K562 (cell line): ENCODE measurements around the gene AGAP4. TPM values are rescaled to one million over a fixed set of nuclear protein-coding genes. Genes with fewer than 3 reads are reported as not detected.
"Not testable (repeated sequence)": the region's sequence is repeated elsewhere in the genome, so short reads cannot be mapped to it uniquely, and the experiment has no call there.

Experiments
- ATAC-seq: fragments of 200-7000 bp; cut with Tn5 transposase; 3 replicates; pipeline ENCODE4 v1.9.1; 2020; ENCODE audit warnings: moderate library complexity
- BruUV-seq: library from RNA; stranded (reverse); fragments of 400-500 nt; replicated peaks from 2 replicates; lab custom pipeline; 2021; lab: Mats Ljungman, UMichigan
- CTCF ChIA-PET: fragments of 300-600 bp; formaldehyde crosslinking; extraction: SDS; loops from one replicate; lab custom pipeline; 2021; ENCODE audit warnings: low intra/inter-chr PET ratio; lab: Yijun Ruan, JAX
- POLR2A ChIA-PET: fragments of 300-600, 350-650 bp; sonication (Branson Sonifier 250); formaldehyde crosslinking; extraction: SDS; loops from one replicate; lab custom pipeline; 2021; ENCODE audit warnings: antibody characterized with exemption, inconsistent platforms; lab: Yijun Ruan, JAX
- DNase-seq, 4 experiments: peaks; one replicate each; pipeline versions ENCODE4 v3.0.0 to v3.0.0-alpha.2; 2011 to 2018; ENCODE audit warnings: low spot score in 3 of 4, mixed read lengths in 3 of 4; ENCODE audit errors: extremely low read depth in 1 of 4
- FAIRE-seq: peaks from 2 replicates; lab custom pipeline; 2011; peaks lifted over from hg19 to GRCh38; lab: Jason Lieb, UNC
- H2AFZ ChIP-seq: 2 replicates; pipeline ENCODE4 v1.6.0; 2011; ENCODE audit warnings: low read depth, low read length, control low read depth, inconsistent platforms
- H3K27ac ChIP-seq: fragments of 200-600 bp; 3 replicates; pipeline ENCODE4 v1.8.0; 2011; ENCODE audit warnings: low read depth, mild to moderate bottlenecking, control low read depth, inconsistent platforms, low read length, moderate library complexity, mixed read lengths; ENCODE audit errors: extremely low read depth
- H3K27me3 ChIP-seq, 2 experiments: fragments of 300-600 bp in 1 of 2; 2 replicates in 1 of 2; 3 replicates in 1 of 2; pipeline versions ENCODE4 v1.6.0 to v1.8.0; 2011; ENCODE audit warnings: inconsistent platforms in 2 of 2, low read length in 2 of 2, mild to moderate bottlenecking in 1 of 2, mixed read lengths in 1 of 2, moderate library complexity in 1 of 2; ENCODE audit not compliant: control insufficient read depth in 2 of 2, insufficient read depth in 2 of 2
- H3K36me3 ChIP-seq: fragments of 300-600 bp; 3 replicates; pipeline ENCODE4 v1.8.0; 2011; ENCODE audit warnings: mild to moderate bottlenecking, low read length, inconsistent platforms; ENCODE audit not compliant: control insufficient read depth, insufficient read depth
- H3K4me1 ChIP-seq, 2 experiments: fragments of 200-600 bp in 1 of 2; replicated peaks in 1 of 2; 2 replicates in 1 of 2; 3 replicates in 1 of 2; pipeline versions ENCODE4 v1.5.1 to v1.8.0; 2011; ENCODE audit warnings: inconsistent platforms in 2 of 2, low read length in 2 of 2, mild to moderate bottlenecking in 1 of 2, mixed read lengths in 1 of 2, moderate library complexity in 1 of 2; ENCODE audit not compliant: control insufficient read depth in 2 of 2, insufficient read depth in 2 of 2
- H3K4me2 ChIP-seq: 2 replicates; pipeline ENCODE4 v1.6.1; 2011; ENCODE audit warnings: low read length, control low read depth, inconsistent platforms, mixed read lengths; ENCODE audit not compliant: insufficient read depth
- H3K4me3 ChIP-seq: fragments of 200-600 bp; sonication (generic), shearing (Covaris generic); 2 replicates; pipeline ENCODE4 v1.5.1; 2016; ENCODE audit warnings: control low read depth, inconsistent platforms
- H3K79me2 ChIP-seq: fragments of 200-600 bp; 3 replicates; pipeline ENCODE4 v1.8.0; 2011; ENCODE audit warnings: low read length, inconsistent platforms; ENCODE audit not compliant: control insufficient read depth, insufficient read depth
- H3K9ac ChIP-seq, 2 experiments: 2 replicates each; pipeline versions ENCODE4 v1.6.0 to v1.6.1; 2011; ENCODE audit warnings: low read depth in 2 of 2, low read length in 2 of 2, control low read depth in 1 of 2, inconsistent platforms in 1 of 2, mild to moderate bottlenecking in 1 of 2, mixed read lengths in 1 of 2; ENCODE audit not compliant: insufficient read depth in 1 of 2
- H3K9me1 ChIP-seq: one replicate; pipeline ENCODE4 v1.6.0; 2011; ENCODE audit warnings: inconsistent platforms, mild to moderate bottlenecking, low read length, moderate library complexity; ENCODE audit not compliant: control insufficient read depth, insufficient read depth
- H3K9me3 ChIP-seq: replicated peaks from 2 replicates; pipeline ENCODE4 v1.5.1; 2011; ENCODE audit warnings: low read depth, low read length, inconsistent platforms; ENCODE audit not compliant: control insufficient read depth, insufficient read depth
- H4K20me1 ChIP-seq: replicated peaks from 2 replicates; pipeline ENCODE4 v1.6.1; 2011; ENCODE audit warnings: low read length, inconsistent platforms, mixed read lengths; ENCODE audit not compliant: control insufficient read depth, insufficient read depth
- ARID2 ChIP-seq: fragments of 450-650 bp; IDR thresholded peaks from 2 replicates; pipeline ENCODE4 v1.6.1; 2017; ENCODE audit warnings: antibody characterized with exemption, mild to moderate bottlenecking
- DPF2 ChIP-seq: fragments of 450-650 bp; IDR thresholded peaks from 2 replicates; pipeline ENCODE4 v1.6.1; 2016
- WGBS: fragments of 100-300 bp; shearing (Covaris generic); methylation state at CpG from one replicate; pipeline ENCODE4 v1.1.6; 2016; ENCODE audit warnings: low coverage, mixed read lengths; ENCODE audit not compliant: insufficient coverage; ENCODE audit errors: missing lambda C conversion rate; 5-methylcytosine and 5-hydroxymethylcytosine counted together
- in situ Hi-C: fragments of 300-500 bp; cut with MboI; formaldehyde crosslinking; loops from 4 replicates; pipeline ENCODE4 v1.15.0; 2018; ENCODE audit warnings: inconsistent platforms, mixed read lengths
- intact Hi-C: fragments of 100-400 bp; cut with micrococcal nuclease; formaldehyde crosslinking; loops from 2 replicates; pipeline ENCODE4 v1.14.2; 2022
- polyA plus RNA-seq, 8 experiments: library from polyadenylated mRNA; depleted of rRNA in 4 of 8; stranded (reverse) in 5 of 8; unstranded in 3 of 8; fragments of >200 nt; fragmentation: Nextera tagmentation in 2 of 8; fragmentation: Illumina TruSeq in 1 of 8; extraction: Ambion mirVana in 2 of 8; extraction: Trizol in 1 of 8; gene quantifications; 2 replicates each; pipeline versions ENCODE4 v1.2.1 to v1.2.3, GENCODE V29; 2011 to 2014; ENCODE audit warnings: inconsistent platforms in 1 of 8, missing spikeins in 1 of 8
- total RNA-seq, 7 experiments: library from RNA; depleted of rRNA in 6 of 7; stranded (reverse); fragments of >200 nt in 6 of 7; fragmentation: Illumina TruSeq in 2 of 7; extraction: Trizol in 2 of 7; gene quantifications; 2 replicates each; pipeline versions ENCODE4 v1.2.1 to v1.2.3, GENCODE V29; 2011 to 2021; ENCODE audit warnings: low replicate concordance in 1 of 7
- TF ChIP-seq, protein P1 (sequence below): sonication (generic); formaldehyde crosslinking; IDR thresholded peaks from 2 replicates; pipeline ENCODE4 v1.8.0; 2022; ENCODE audit warnings: mild to moderate bottlenecking, missing genetic modification reagents

The AGAP4 gene
- total and polyA plus RNA-seq, 9 of the 15 experiments (the other 6 are each of a cell fraction or from before 2014, with no cell fraction given): 1.5 to 41.6 (median 15.1) TPM

DNA sequence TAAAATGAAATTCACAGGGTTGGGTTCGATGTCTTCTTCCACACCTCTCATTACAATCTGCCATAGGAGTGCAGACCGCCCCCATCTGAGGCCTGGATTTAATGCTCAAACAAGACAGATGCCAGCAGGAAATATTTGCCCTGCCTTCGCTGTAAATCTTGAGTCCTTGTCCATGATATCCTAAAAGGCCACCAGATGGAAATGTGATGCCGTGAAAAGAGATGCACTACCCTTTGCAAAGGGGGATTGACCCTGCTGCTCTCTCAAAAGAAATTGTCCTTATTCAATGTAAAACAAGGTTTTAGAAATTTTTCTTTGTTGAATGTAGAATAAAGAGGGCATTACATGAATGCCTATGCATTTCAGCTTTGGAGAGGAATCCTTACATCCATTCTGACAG lies 37.5 kb downstream of the AGAP4 start (continued):
- TF ChIP-seq, protein P1, sequence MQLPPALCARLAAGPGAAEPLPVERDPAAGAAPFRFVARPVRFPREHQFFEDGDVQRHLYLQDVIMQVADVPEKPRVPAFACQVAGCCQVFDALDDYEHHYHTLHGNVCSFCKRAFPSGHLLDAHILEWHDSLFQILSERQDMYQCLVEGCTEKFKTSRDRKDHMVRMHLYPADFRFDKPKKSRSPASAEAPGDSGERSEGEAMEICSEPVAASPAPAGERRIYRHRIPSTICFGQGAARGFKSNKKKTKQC (CRISPR knock-in tag): no peak
- TF ChIP-seq ARID2: no peak
- no peak for TF ChIP-seq DPF2

DNA sequence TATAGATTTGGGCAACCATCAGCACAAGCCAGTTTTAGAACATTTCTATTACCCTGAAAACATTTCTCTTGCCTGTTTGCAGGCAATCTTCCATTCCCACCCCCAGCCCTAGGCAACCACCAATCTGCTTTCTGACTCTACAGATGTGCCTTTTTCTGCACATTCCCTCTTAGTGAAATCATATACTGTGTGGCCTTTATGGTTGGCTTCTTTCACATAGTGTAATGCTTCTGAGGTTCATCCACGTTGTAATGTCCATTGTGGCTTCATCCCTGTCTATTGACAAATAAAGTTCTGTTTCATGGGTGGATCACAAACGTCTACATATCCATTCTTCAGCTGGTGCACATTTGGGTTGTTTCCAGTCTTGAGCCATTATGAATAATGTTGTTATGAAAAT lies 42.3 kb downstream of the AGAP4 start:
- ATAC-seq, POLR2A ChIA-PET, H3K4me1 ChIP-seq, H3K27ac ChIP-seq, H3K9me1 ChIP-seq, FAIRE-seq, BruUV-seq, H3K4me3 ChIP-seq, DNase-seq, H3K9ac ChIP-seq, H2AFZ ChIP-seq, H3K79me2 ChIP-seq, CTCF ChIA-PET, H3K27me3 ChIP-seq, H4K20me1 ChIP-seq, intact Hi-C loops, H3K9me3 ChIP-seq, H3K36me3 ChIP-seq, H3K4me2 ChIP-seq: not testable (repeated sequence)
- in situ Hi-C loops: loop anchor here (25.0 kb wide), 1 partner anchor 132 kb away; no protein-coding TSS in a partner anchor
- 0% methylated on average over 2 of the region's 2 CpGs for WGBS

DNA sequence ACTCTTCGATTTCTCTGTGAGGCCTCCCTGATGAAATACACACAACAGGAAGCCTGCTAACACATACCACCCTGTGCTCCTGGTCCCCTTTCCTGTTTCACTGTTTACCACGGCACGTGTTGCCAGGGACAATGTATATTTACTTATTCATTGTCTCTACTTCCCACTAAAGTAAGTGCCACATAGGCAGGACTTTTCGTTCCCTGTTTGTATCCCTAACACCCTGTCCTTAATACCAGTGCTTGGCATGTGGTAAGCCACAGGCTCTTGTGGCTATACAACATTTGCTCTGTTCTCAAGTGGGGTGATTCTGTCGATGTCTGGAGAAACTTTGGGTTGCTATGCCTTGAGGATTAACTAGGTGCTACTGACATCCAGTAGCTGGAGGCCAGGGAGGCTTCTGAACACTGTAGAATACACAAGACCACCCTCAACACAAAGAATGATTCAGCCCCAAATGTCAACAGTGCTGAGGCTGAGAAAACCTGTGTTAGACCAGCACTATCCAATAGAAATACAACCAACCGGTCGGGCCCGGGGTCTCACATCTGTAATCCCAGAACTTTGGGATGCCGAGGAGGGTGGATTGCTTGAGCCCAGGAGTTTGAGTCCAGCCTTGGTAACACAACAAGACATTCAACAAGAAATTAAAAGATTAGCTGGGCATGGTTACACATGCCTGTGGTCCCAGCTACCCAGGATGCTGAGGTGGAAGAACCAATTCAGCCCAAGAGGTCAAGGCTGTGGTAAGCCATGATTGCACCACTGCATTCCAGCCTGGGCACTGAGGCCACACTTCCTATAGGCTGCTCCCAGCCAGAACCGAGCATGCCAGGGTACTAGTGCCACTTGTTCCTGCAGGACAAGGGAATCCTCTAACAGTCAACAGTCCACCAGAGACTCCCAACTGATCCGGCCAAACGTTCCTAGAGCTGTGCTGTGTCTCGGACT lies 44.0 kb downstream of the AGAP4 start:
- H3K36me3 ChIP-seq, H3K27ac ChIP-seq, POLR2A ChIA-PET, H3K4me3 ChIP-seq, H3K27me3 ChIP-seq, H3K9me1 ChIP-seq, H3K4me2 ChIP-seq, H3K9me3 ChIP-seq, intact Hi-C loops, DNase-seq, CTCF ChIA-PET, BruUV-seq, FAIRE-seq, H3K4me1 ChIP-seq, H4K20me1 ChIP-seq, H3K9ac ChIP-seq, H3K79me2 ChIP-seq: not testable (repeated sequence)
- 6% methylated on average over 13 of the region's 13 CpGs for WGBS
- peak overlapping the region; percentile 50; the same call in 1 of the 2 replicates for H2AFZ ChIP-seq
- ATAC-seq: peak; percentile 46
- in situ Hi-C loops: loop anchor here (25.0 kb wide), 1 partner anchor 134 kb away; no protein-coding TSS in a partner anchor

DNA sequence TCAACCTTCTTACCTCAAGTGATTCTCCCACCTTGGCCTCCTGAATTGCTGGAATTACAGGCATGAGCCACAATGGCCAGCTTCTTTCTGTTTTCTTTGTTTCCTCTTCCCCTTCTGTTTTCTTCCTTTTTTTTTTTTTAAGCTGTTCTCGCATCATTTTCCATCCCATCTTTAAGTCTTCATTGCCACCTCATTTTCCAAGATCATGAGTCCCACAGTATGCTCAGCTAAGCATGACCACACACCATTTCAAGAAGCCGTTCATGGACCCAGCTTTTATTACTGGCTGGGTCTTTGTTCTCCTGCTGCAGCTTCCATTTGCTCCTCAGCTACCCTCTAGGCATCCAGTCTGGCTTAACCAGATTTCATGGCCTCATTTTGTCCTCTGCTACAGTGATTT lies 52.5 kb downstream of the AGAP4 start:
- BruUV-seq: not testable (repeated sequence)
- WGBS: 18% methylated on average over 1 of the region's 2 CpGs

More for the DNA sequence above, 52.5 kb downstream of the AGAP4 start:
- H2AFZ ChIP-seq, intact Hi-C loops, H3K4me3 ChIP-seq, H3K9me3 ChIP-seq, POLR2A ChIA-PET, in situ Hi-C loops, H3K9ac ChIP-seq, H4K20me1 ChIP-seq, ATAC-seq, DNase-seq, H3K27ac ChIP-seq, CTCF ChIA-PET, FAIRE-seq, H3K27me3 ChIP-seq, H3K79me2 ChIP-seq, H3K9me1 ChIP-seq, H3K36me3 ChIP-seq, H3K4me1 ChIP-seq, H3K4me2 ChIP-seq: not testable (repeated sequence)
